ENCODE measurements around the gene SLC16A10. TPM values are rescaled to one million over a fixed set of nuclear protein-coding genes. Genes with fewer than 3 reads are reported as not detected.

Gene SLC16A10
- total and polyA plus RNA-seq, 2 of the 13 experiments (the other 11 are each of a cell fraction or from before 2014, with no cell fraction given): 8.2 to 20.1 TPM

GRCh38 chr6:111252726-111253125 is 165.4 kb downstream of the SLC16A10 start:
- Histone ChIP-seq H3K79me2 (ENCODE audit: insufficient read depth, low read length) (no peaks in the 10 kb centered on the region), H3K4me3 (replicated peaks in 1 of 3; ENCODE audit: insufficient read depth in 1 of 3, low read depth in 2 of 3, low read length in 3 of 3) (no peak overlapping the region), H3K36me3 (replicated peaks in 1 of 2; ENCODE audit: control insufficient read depth in 1 of 2, insufficient read depth in 2 of 2, low read length in 2 of 2) (no peaks in the 10 kb centered on the region), H3K9me3 (ENCODE audit: low read length) (no peaks in the 10 kb centered on the region), H2AFZ (ENCODE audit: low read length) (no peak overlapping the region), H3K4me1 (ENCODE audit: insufficient read depth, low read length) (peaks cover 40% of the 10 kb centered on the region), H4K20me1 (ENCODE audit: insufficient read depth, low read length) (no peaks in the 10 kb centered on the region), H3K27me3 (ENCODE audit: control insufficient read depth in 1 of 2, insufficient read depth in 2 of 2, low read length in 2 of 2) (no peaks in the 10 kb centered on the region), H3K9ac (ENCODE audit: insufficient read depth, low read depth, low read length) (no peak overlapping the region), H3K27ac (ENCODE audit: extremely low read length, insufficient read depth, low read length) (peak overlapping the region; percentile 9), H3K4me2 (ENCODE audit: low read depth, low read length) (no peak overlapping the region)
- POLR2A ChIA-PET: no interaction called here
- WGBS (ENCODE audit: low lambda C conversion rate): 52% methylated on average over 3 of the region's 3 CpGs
- no peak for ATAC-seq
- no TSS peak for BruUV-seq (replicated peaks)
- CTCF ChIA-PET (ENCODE audit: low intra/inter-chr PET ratio, low total read pairs): no interaction called here
- FAIRE-seq: no peak
- no peak for DNase-seq (ENCODE audit: low spot score)
- TF ChIP-seq ZNF605 (CRISPR knock-in tag; IDR thresholded peaks at IDR 0.05) (no peak), ZNF850 (CRISPR knock-in tag; conservative IDR thresholded peaks at IDR 0.05) (no peak), PHB2 (IDR thresholded peaks at IDR 0.05; ENCODE audit: partially characterized antibody) (no peak), PAWR (CRISPR knock-in tag; IDR thresholded peaks at IDR 0.05; ENCODE audit: borderline replicate concordance) (no peak), ZNF563 (CRISPR knock-in tag; IDR thresholded peaks at IDR 0.05) (no peak), MXD3 (CRISPR knock-in tag; IDR thresholded peaks at IDR 0.05) (no peak)
- in situ Hi-C loops (cut with HindIII; ENCODE audit: extremely low pct_ligation_motif_present, low pct_unique_long_range_greater_than_20kb): no loop called here
- intact Hi-C loops (cut with micrococcal nuclease; ENCODE audit: unreplicated experiment): no loop called here

GRCh38 chr6:111254004-111254778 is 166.9 kb downstream of the SLC16A10 start:
- H3K9me3 ChIP-seq (ENCODE audit: low read length): no peaks in the 10 kb centered on the region
- no peak for TF ChIP-seq MIXL1 (CRISPR knock-in tag; IDR thresholded peaks at IDR 0.05)
- no peak for TF ChIP-seq FUBP1 (CRISPR knock-in tag; IDR thresholded peaks at IDR 0.05; ENCODE audit: borderline replicate concordance)
- TF ChIP-seq MAFK (conservative IDR thresholded peaks at IDR 0.05 in 1 of 2, IDR thresholded peaks at IDR 0.05 in 1 of 2; ENCODE audit: low read length in 2 of 2): peak in 1 of 2 experiments; percentile 49; a peak in 3 of 4 replicates
- H3K27ac ChIP-seq (ENCODE audit: extremely low read length, insufficient read depth, low read length): no peak overlapping the region
- CTCF ChIA-PET (ENCODE audit: low intra/inter-chr PET ratio, low total read pairs): no interaction called here
- H4K20me1 ChIP-seq (ENCODE audit: insufficient read depth, low read length): no peaks in the 10 kb centered on the region
- no peaks in the 10 kb centered on the region for H3K79me2 ChIP-seq (ENCODE audit: insufficient read depth, low read length)
- H3K4me2 ChIP-seq (ENCODE audit: low read depth, low read length): no peak overlapping the region
- no peak overlapping the region for H3K9ac ChIP-seq (ENCODE audit: insufficient read depth, low read depth, low read length)
- H3K4me1 ChIP-seq (ENCODE audit: insufficient read depth, low read length): peaks cover 39% of the 10 kb centered on the region
- ATAC-seq: no peak
- H3K27me3 ChIP-seq (ENCODE audit: control insufficient read depth in 1 of 2, insufficient read depth in 2 of 2, low read length in 2 of 2): no peaks in the 10 kb centered on the region
- intact Hi-C loops (cut with micrococcal nuclease; ENCODE audit: unreplicated experiment) (no loop called here), in situ Hi-C loops (cut with HindIII; ENCODE audit: extremely low pct_ligation_motif_present, low pct_unique_long_range_greater_than_20kb) (no loop called here)
- no TSS peak for BruUV-seq (replicated peaks)
- no peak overlapping the region for H2AFZ ChIP-seq (ENCODE audit: low read length)
- H3K4me3 ChIP-seq (replicated peaks in 1 of 3; ENCODE audit: insufficient read depth in 1 of 3, low read depth in 2 of 3, low read length in 3 of 3): no peak overlapping the region
- POLR2A ChIA-PET: no interaction called here
- 64% methylated on average over 9 of the region's 9 CpGs for WGBS (ENCODE audit: low lambda C conversion rate)
- H3K36me3 ChIP-seq (replicated peaks in 1 of 2; ENCODE audit: control insufficient read depth in 1 of 2, insufficient read depth in 2 of 2, low read length in 2 of 2): no peaks in the 10 kb centered on the region
- FAIRE-seq: no peak
- DNase-seq (ENCODE audit: low spot score): no peak
